ENCODE data around the gene UTP4. TPM values are rescaled to one million over a fixed set of nuclear protein-coding genes. Genes with fewer than 3 reads are reported as not detected.

UTP4 gene
- total RNA-seq, 1 experiment from 2014 or later, result 72.3 TPM

DNA sequence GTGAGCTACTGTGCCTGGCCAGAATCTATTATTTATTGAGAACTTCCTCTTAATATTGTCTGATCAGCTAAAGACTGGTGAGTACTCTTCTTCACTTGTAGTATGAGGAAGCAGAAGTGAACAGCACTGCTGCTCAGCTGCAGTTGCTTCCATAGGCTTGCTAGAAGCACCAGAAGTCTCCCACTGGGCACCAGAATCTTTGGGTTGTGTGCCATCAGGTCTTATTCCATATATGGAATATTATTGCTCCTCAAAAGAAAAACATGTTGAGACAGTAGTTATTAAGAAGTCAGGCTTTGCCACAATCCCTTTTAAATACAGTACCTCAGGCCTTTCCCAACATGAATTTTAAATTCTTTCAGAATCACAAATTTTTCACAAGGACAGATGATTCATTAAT is 71.7 kb downstream of the UTP4 start:
- DNase-seq (ENCODE audit: low read depth), result no peak

GRCh38 chr16:69209735-69210134 is 77.3 kb downstream of the UTP4 start:
- no peak for DNase-seq (ENCODE audit: low read depth)

GRCh38 chr16:69217433-69217832 is 85.0 kb downstream of the UTP4 start:
- peak; percentile 70 for DNase-seq (ENCODE audit: low read depth)

Small RNA genes within 50 kb of the gene (small RNA-seq; reads per million reads assigned to genes)
- gene RF00019 (not detected), gene RNU6-22P (not detected)

Other genes starting within 250 kb of the UTP4 start
- gene HAS3, start 27.0 kb upstream of the UTP4 start, total RNA-seq (2014; rRNA removed; shearing (Covaris generic)), result 3.4 and 4.1 TPM in 2 replicates
- 51.6 and 191 TPM in 2 replicates for gene CHTF8, start 61 bp upstream of the UTP4 start, total RNA-seq (2014; rRNA removed; shearing (Covaris generic))
- 57.6 and 60.8 TPM in 2 replicates for gene SNTB2, start 54.5 kb downstream of the UTP4 start, total RNA-seq (2014; rRNA removed; shearing (Covaris generic))
- gene VPS4A, start 178.7 kb downstream of the UTP4 start, total RNA-seq (2014; rRNA removed; shearing (Covaris generic)), result 52.3 and 60.2 TPM in 2 replicates
- 44.7 and 59.3 TPM in 2 replicates for gene PDF, start 197.9 kb downstream of the UTP4 start, total RNA-seq (2014; rRNA removed; shearing (Covaris generic))
- 65.5 and 79.0 TPM in 2 replicates for gene COG8, start 206.9 kb downstream of the UTP4 start, total RNA-seq (2014; rRNA removed; shearing (Covaris generic))
- 70.3 and 76.0 TPM in 2 replicates for gene NIP7, start 207.1 kb downstream of the UTP4 start, total RNA-seq (2014; rRNA removed; shearing (Covaris generic))
- gene TMED6, start 219.1 kb downstream of the UTP4 start, total RNA-seq (2014; rRNA removed; shearing (Covaris generic)), result 0.11 and 0.23 TPM in 2 replicates